ENCODE data around the gene CLTC.

The CLTC gene

GRCh38 chr17:59688008-59688407, 68.3 kb downstream of the CLTC start:
- DNase-seq, result no peak

GRCh38 chr17:59688496-59688895, 68.8 kb downstream of the CLTC start:
- DNase-seq, result no peak

- no peak for DNase-seq
Observed at GRCh38 chr17:59693582-59693981, 73.9 kb downstream of the CLTC start.

GRCh38 chr17:59694344-59694743, 74.6 kb downstream of the CLTC start:
- DNase-seq, result no peak

GRCh38 chr17:59695945-59696681, 76.4 kb downstream of the CLTC start:
- DNase-seq, result no peak

- no peak for DNase-seq
Observed at GRCh38 chr17:59696682-59697277, 77.1 kb downstream of the CLTC start.

GRCh38 chr17:59698143-59698542, 78.4 kb downstream of the CLTC start:
- DNase-seq, result no peak

GRCh38 chr17:59699218-59699617, 79.5 kb downstream of the CLTC start:
- no peak for DNase-seq

GRCh38 chr17:59699786-59700185, 80.1 kb downstream of the CLTC start:
- DNase-seq, result no peak

GRCh38 chr17:59702304-59702703, 82.6 kb downstream of the CLTC start:
- no peak for DNase-seq

- DNase-seq, result peak; percentile 100
Observed at GRCh38 chr17:59707149-59707970, 87.7 kb downstream of the CLTC start, which contains the start of the genes PTRH2 and VMP1. TSS of gene PTRH2 (minus strand) at chr17:59707430. CDS start at chr17:59697978, 9,452 bp downstream. TSS of gene VMP1 (plus strand) at chr17:59707654. CDS start at chr17:59731447, 23,793 bp downstream.

GRCh38 chr17:59707971-59708430, 88.3 kb downstream of the CLTC start:
- no peak for DNase-seq

- no peak for DNase-seq
Observed at GRCh38 chr17:59711936-59712335, 92.2 kb downstream of the CLTC start.

GRCh38 chr17:59712862-59713261, 93.2 kb downstream of the CLTC start:
- DNase-seq, result no peak

- DNase-seq, result no peak
Observed at GRCh38 chr17:59714255-59714654, 94.6 kb downstream of the CLTC start.

- DNase-seq, result no peak
Observed at GRCh38 chr17:59716427-59716826, 96.7 kb downstream of the CLTC start.

- DNase-seq, result no peak
Observed at GRCh38 chr17:59719526-59719925, 99.8 kb downstream of the CLTC start.

- no peak for DNase-seq
Observed at GRCh38 chr17:59722623-59723022, 102.9 kb downstream of the CLTC start.

GRCh38 chr17:59723041-59723440, 103.3 kb downstream of the CLTC start:
- DNase-seq, result no peak

GRCh38 chr17:59723607-59724006, 103.9 kb downstream of the CLTC start:
- no peak for DNase-seq

- DNase-seq, result no peak
Observed at GRCh38 chr17:59725691-59726090, 106.0 kb downstream of the CLTC start.

GRCh38 chr17:59727817-59728533, 108.3 kb downstream of the CLTC start:
- DNase-seq, result no peak

Data from NCI-H345 (cell line).